A549 (cell line): ENCODE data around the gene TMEM100. TPM values are rescaled to one million over a fixed set of nuclear protein-coding genes. Genes with fewer than 3 reads are reported as not detected.

ENCODE experiments used
- ATAC-seq, 2 experiments: fragments of 200-7000 bp in 1 of 2; fragments of >200 bp in 1 of 2; cut with Nextera tagmentation in 1 of 2; cut with Tn5 transposase in 1 of 2; 3 replicates each; pipeline versions ENCODE4 v1.8.0 to v1.9.1; 2018 to 2020; ENCODE audit warnings: mild to moderate bottlenecking in 1 of 2, moderate library complexity in 1 of 2
- CTCF ChIA-PET: fragments of 300-600 bp; sonication (Branson Sonifier 250); formaldehyde crosslinking; extraction: SDS; loops from one replicate; lab custom pipeline; 2021; ENCODE audit warnings: antibody characterized with exemption, inconsistent platforms; lab: Yijun Ruan, JAX
- POLR2A ChIA-PET: fragments of 350-600 bp; formaldehyde crosslinking; extraction: SDS; loops from one replicate; lab custom pipeline; 2021; ENCODE audit warnings: antibody characterized with exemption, inconsistent platforms; lab: Yijun Ruan, JAX
- DNase-seq, 2 experiments: peaks; one replicate each; pipeline versions ENCODE4 v3.0.0 to v3.0.0-alpha.2; 2011 to 2016; ENCODE audit warnings: low read depth in 1 of 2, low spot score in 1 of 2
- FAIRE-seq: peaks from 2 replicates; lab custom pipeline; 2011; peaks lifted over from hg19 to GRCh38; lab: Jason Lieb, UNC
- H3K27ac ChIP-seq, 2 experiments: fragments of >200 bp; sonication (Bioruptor Twin); formaldehyde crosslinking; 3 replicates each; pipeline ENCODE4 v1.5.1; 2016 to 2017
- H3K4me1 ChIP-seq: fragments of >200 bp; sonication (Bioruptor Twin); formaldehyde crosslinking; 3 replicates; pipeline ENCODE4 v1.6.1; 2016
- H3K4me2 ChIP-seq: fragments of >200 bp; sonication (Bioruptor Twin); formaldehyde crosslinking; 3 replicates; pipeline ENCODE4 v1.6.1; 2016
- H3K4me3 ChIP-seq: fragments of >200 bp; sonication (Bioruptor Twin); formaldehyde crosslinking; 3 replicates; pipeline ENCODE4 v1.5.1; 2016
- H3K9me3 ChIP-seq: fragments of >200 bp; sonication (Bioruptor Twin); formaldehyde crosslinking; 3 replicates; pipeline ENCODE4 v1.6.1; 2016
- BCL3 ChIP-seq: fragments of >200 bp; sonication (Bioruptor Twin); formaldehyde crosslinking; IDR thresholded peaks from 3 replicates; pipeline ENCODE4 v1.6.1; 2016
- CBX2 ChIP-seq: fragments of 200-600 bp; sonication (generic); IDR thresholded peaks from 2 replicates; pipeline ENCODE4 v1.6.1; 2016; ENCODE audit warnings: low read depth, mild to moderate bottlenecking, borderline replicate concordance
- CBX8 ChIP-seq: fragments of 200-600 bp; sonication (generic); IDR thresholded peaks from 2 replicates; pipeline ENCODE4 v1.6.1; 2016
- CHD4 ChIP-seq: fragments of 200-600 bp; sonication (generic); IDR thresholded peaks from 2 replicates; pipeline ENCODE4 v1.6.1; 2016; ENCODE audit warnings: antibody characterized with exemption, mild to moderate bottlenecking, borderline replicate concordance
- CTCF ChIP-seq: fragments of >200 bp; sonication (Bioruptor Twin); formaldehyde crosslinking; IDR thresholded peaks from 3 replicates; pipeline ENCODE4 v1.5.1; 2016
- FOXS1 ChIP-seq: fragments of 250-450 bp; sonication (Bioruptor Pico); IDR thresholded peaks from 2 replicates; pipeline ENCODE4 v1.5.0; 2020; ENCODE audit warnings: mild to moderate bottlenecking, moderate library complexity
- HDAC2 ChIP-seq: fragments of 200-600 bp; sonication (generic); IDR thresholded peaks from 2 replicates; pipeline ENCODE4 v1.6.1; 2016
- HES2 ChIP-seq: fragments of >200 bp; sonication (Bioruptor Twin); formaldehyde crosslinking; IDR thresholded peaks from 2 replicates; pipeline ENCODE4 v1.6.1; 2016
- HEYL ChIP-seq: fragments of 250-450 bp; sonication (Bioruptor Pico); IDR thresholded peaks from 2 replicates; pipeline ENCODE4 v1.8.0; 2021; ENCODE audit warnings: mild to moderate bottlenecking, moderate library complexity
- HMGXB4 ChIP-seq: fragments of 250-450 bp; sonication (Bioruptor Pico); IDR thresholded peaks from 2 replicates; pipeline ENCODE4 v1.5.0; 2021; ENCODE audit warnings: mild to moderate bottlenecking, moderate library complexity, borderline replicate concordance
- HOXA7 ChIP-seq: fragments of 250-450 bp; sonication (Bioruptor Pico); IDR thresholded peaks from 2 replicates; pipeline ENCODE4 v1.5.0; 2020; ENCODE audit warnings: mild to moderate bottlenecking, moderate library complexity
- HOXB13 ChIP-seq: fragments of 250-450 bp; sonication (Bioruptor Pico); IDR thresholded peaks from 2 replicates; pipeline ENCODE4 v1.5.0; 2020; ENCODE audit warnings: low read depth, mild to moderate bottlenecking, moderate library complexity
- MAFK ChIP-seq: fragments of 450-650 bp; IDR thresholded peaks from 2 replicates; pipeline ENCODE4 v1.6.1; 2014; ENCODE audit not compliant: partially characterized antibody
- PHF8 ChIP-seq: fragments of 200-600 bp; sonication (generic); IDR thresholded peaks from 2 replicates; pipeline ENCODE4 v1.6.1; 2016; ENCODE audit warnings: low read depth, mild to moderate bottlenecking, antibody characterized with exemption, moderate library complexity, borderline replicate concordance
- POLR2AphosphoS2 ChIP-seq: conservative IDR thresholded peaks from 2 replicates; pipeline ENCODE4 v1.6.1; 2012; ENCODE audit warnings: low read length, improper control_type of control experiment, inconsistent platforms
- SMC3 ChIP-seq: fragments of >200 bp; sonication (Bioruptor Twin); formaldehyde crosslinking; IDR thresholded peaks from 3 replicates; pipeline ENCODE4 v1.6.1; 2018; ENCODE audit warnings: inconsistent platforms
- TFCP2L1 ChIP-seq: fragments of 250-450 bp; sonication (Bioruptor Pico); IDR thresholded peaks from 2 replicates; pipeline ENCODE4 v1.5.0; 2021; ENCODE audit warnings: mild to moderate bottlenecking
- ZNF302 ChIP-seq: fragments of 250-450 bp; sonication (Bioruptor Pico); IDR thresholded peaks from 2 replicates; pipeline ENCODE4 v1.9.0; 2021; ENCODE audit warnings: inconsistent platforms, mild to moderate bottlenecking, moderate library complexity
- WGBS: methylation state at CpG from one replicate; pipeline ENCODE4 v1.1.6; 2017; ENCODE audit errors: missing lambda C conversion rate; 5-methylcytosine and 5-hydroxymethylcytosine counted together
- polyA plus RNA-seq, 4 experiments: library from polyadenylated mRNA; depleted of rRNA in 3 of 4; stranded (reverse); fragments of >200 nt; fragmentation: RNase III in 1 of 4; extraction: RNeasy Plus Mini Kit Qiagen cat#74134 plus additional on column Dnase treatment in 1 of 4; gene quantifications; 2 replicates in 3 of 4; 3 replicates in 1 of 4; pipeline ENCODE4 v1.2.3, GENCODE V29; 2011 to 2017

Gene TMEM100
- polyA plus RNA-seq, 2 of the 4 experiments (the other 2 are of a cell fraction), result not detected

DNA sequence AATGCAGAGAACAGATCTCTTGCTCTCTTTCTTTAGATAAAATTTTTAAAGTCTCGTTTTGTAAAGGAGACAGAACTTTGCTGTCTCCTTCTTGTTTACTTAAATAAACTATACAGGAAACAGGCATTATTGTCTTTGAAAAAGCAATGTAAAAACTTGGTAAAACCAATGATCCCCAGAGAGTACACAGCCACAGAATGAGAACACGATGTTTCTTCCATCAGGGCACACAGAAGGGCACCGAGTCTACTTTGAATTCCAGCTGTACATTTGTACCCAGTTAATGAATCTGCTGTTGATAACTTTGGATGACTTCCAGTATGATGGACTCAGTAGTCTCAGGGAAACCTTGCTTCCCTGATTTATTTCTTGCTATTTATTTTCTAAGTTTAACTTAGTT is 8.1 kb upstream of the TMEM100 start:
- WGBS, result 43% methylated on average over 3 of the region's 3 CpGs
- ChIA-PET CTCF (interaction anchor here (1.4 to 20.4 kb wide), 4 partner anchors 8 to 201 kb away, joined by 5 to 359 read pairs (median 44); partner anchors contain the start of gene TMEM100), POLR2A (no interaction called here)
- no peak overlapping the region for H3K4me3 ChIP-seq
- H3K9me3 ChIP-seq, result no peaks in the 10 kb centered on the region
- no peak for ATAC-seq
- H3K27ac ChIP-seq, result no peak overlapping the region
- no peak for DNase-seq
- no peak for FAIRE-seq
- H3K4me1 ChIP-seq, result peaks cover 8% of the 10 kb centered on the region
- no peak overlapping the region for H3K4me2 ChIP-seq
- TF ChIP-seq CBX2 (no peak), TFCP2L1 (CRISPR knock-in tag) (no peak), HMGXB4 (CRISPR knock-in tag) (no peak), POLR2AphosphoS2 (no peak), HOXB13 (CRISPR knock-in tag) (no peak), FOXS1 (CRISPR knock-in tag) (no peak), ZNF302 (CRISPR knock-in tag) (no peak), HOXA7 (CRISPR knock-in tag) (no peak), BCL3 (no peak), PHF8 (no peak), CBX8 (no peak), HES2 (no peak)

DNA sequence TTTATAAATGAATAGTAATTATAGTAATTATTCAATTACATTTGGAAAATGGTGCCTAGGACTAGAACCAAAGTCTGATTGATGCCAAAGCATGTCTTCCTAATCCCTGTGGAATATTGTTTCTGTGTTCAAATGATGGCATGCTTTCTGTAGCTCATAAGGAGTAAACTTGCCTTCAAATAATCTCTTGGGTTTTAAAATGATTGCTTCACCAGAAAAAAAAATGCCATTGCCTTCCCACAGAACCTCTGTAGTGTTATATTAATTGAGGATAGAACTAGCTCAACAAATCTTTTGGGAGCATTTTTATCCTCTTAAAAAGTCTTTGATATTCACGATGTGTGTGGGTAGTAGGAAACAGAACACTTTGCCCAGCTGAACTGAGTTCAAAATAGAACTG is 7.7 kb upstream of the TMEM100 start:
- H3K4me1 ChIP-seq, result peaks cover 8% of the 10 kb centered on the region
- H3K4me3 ChIP-seq, result no peak overlapping the region
- ATAC-seq (no peak), DNase-seq (no peak)
- POLR2A ChIA-PET, result no interaction called here
- WGBS, result 32% methylated on average over 1 of the region's 1 CpG
- TF ChIP-seq HDAC2, result no peak
- TF ChIP-seq CTCF, result no peak
- TF ChIP-seq, all 56 proteins: peak for 0
- H3K4me2 ChIP-seq, result no peak overlapping the region
- CTCF ChIA-PET, result interaction anchor here (1.4 to 20.4 kb wide), 3 partner anchors 13 to 201 kb away, joined by 5 to 359 read pairs (median 47); no protein-coding TSS in a partner anchor
- H3K9me3 ChIP-seq, result no peaks in the 10 kb centered on the region
- FAIRE-seq, result no peak
- no peak overlapping the region for H3K27ac ChIP-seq

DNA sequence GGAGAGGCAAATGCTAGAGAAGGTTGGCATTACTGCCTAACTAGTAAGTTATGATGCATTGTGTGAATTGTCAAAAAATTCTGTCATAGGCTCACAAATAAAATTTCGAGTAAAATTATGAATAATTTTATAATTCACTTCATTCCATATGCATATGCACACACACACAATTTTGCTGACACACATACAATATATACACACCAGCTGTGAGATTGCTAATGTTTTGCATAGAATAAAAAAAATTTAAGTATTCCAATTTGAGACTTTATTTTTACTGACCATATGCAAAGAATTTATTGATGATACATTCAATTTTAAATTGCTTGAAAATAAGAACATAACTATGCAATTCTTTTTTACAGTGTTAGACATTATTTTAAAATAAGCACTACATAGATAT is 6.8 kb upstream of the TMEM100 start:
- Histone ChIP-seq H3K9me3 (no peaks in the 10 kb centered on the region), H3K27ac (no peak overlapping the region), H3K4me2 (no peak overlapping the region), H3K4me3 (no peak overlapping the region), H3K4me1 (peaks cover 8% of the 10 kb centered on the region)
- POLR2A ChIA-PET, result no interaction called here
- ATAC-seq (no peak), FAIRE-seq (no peak), DNase-seq (no peak)
- CTCF ChIA-PET, result interaction anchor here (1.1 to 20.4 kb wide), 3 partner anchors 12 to 200 kb away, joined by 3 to 359 read pairs (median 21); no protein-coding TSS in a partner anchor
- WGBS, result 2% methylated on average over 1 of the region's 1 CpG
- TF ChIP-seq CHD4 (no peak), HES2 (no peak), CTCF (no peak), SMC3 (no peak), MAFK (peak; percentile 38), HEYL (CRISPR knock-in tag) (no peak)
